GM21576 (cell line): ENCODE data around the gene ZFYVE9.

Experiments
- ATAC-seq: cut with Tn5 transposase; IDR thresholded peaks from one replicate; pipeline ENCODE4 v1.9.1; 2021; ENCODE audit warnings: mild to moderate bottlenecking, moderate library complexity; ENCODE audit not compliant: unreplicated experiment

Gene ZFYVE9

GRCh38 chr1:52328615-52329014, 186.7 kb downstream of the ZFYVE9 start:
- no peak for ATAC-seq

GRCh38 chr1:52332411-52332810, 190.5 kb downstream of the ZFYVE9 start:
- ATAC-seq: no peak

- no peak for ATAC-seq
These were observed 193.1 kb downstream of the ZFYVE9 start for GRCh38 chr1:52334906-52335528.

- ATAC-seq: no peak
These were observed 195.6 kb downstream of the ZFYVE9 start for GRCh38 chr1:52337439-52337838.

- no peak for ATAC-seq
These were observed 199.9 kb downstream of the ZFYVE9 start for GRCh38 chr1:52341655-52342260.

- no peak for ATAC-seq
These were observed 202.1 kb downstream of the ZFYVE9 start for GRCh38 chr1:52343979-52344378.

GRCh38 chr1:52345252-52345651, 203.4 kb downstream of the ZFYVE9 start:
- ATAC-seq: no peak

GRCh38 chr1:52346653-52347052, 204.8 kb downstream of the ZFYVE9 start:
- no peak for ATAC-seq

GRCh38 chr1:52348704-52349300, 206.9 kb downstream of the ZFYVE9 start:
- ATAC-seq: no peak

GRCh38 chr1:52352690-52353089, 210.8 kb downstream of the ZFYVE9 start:
- no peak for ATAC-seq

- no peak for ATAC-seq
These were observed 213.5 kb downstream of the ZFYVE9 start for GRCh38 chr1:52355436-52355835.

GRCh38 chr1:52355847-52356505, 214.1 kb downstream of the ZFYVE9 start:
- ATAC-seq: no peak

GRCh38 chr1:52356818-52357355, 215.0 kb downstream of the ZFYVE9 start:
- no peak for ATAC-seq

- no peak for ATAC-seq
These were observed 215.5 kb downstream of the ZFYVE9 start for GRCh38 chr1:52357397-52357796.

GRCh38 chr1:52358851-52359497, 217.1 kb downstream of the ZFYVE9 start:
- no peak for ATAC-seq

- ATAC-seq: no peak
These were observed 218.0 kb downstream of the ZFYVE9 start for GRCh38 chr1:52359676-52360594.

- no peak for ATAC-seq
These were observed 218.7 kb downstream of the ZFYVE9 start for GRCh38 chr1:52360595-52360968.

- no peak for ATAC-seq
These were observed 222.4 kb downstream of the ZFYVE9 start for GRCh38 chr1:52364235-52364839.

- ATAC-seq: no peak
These were observed 223.3 kb downstream of the ZFYVE9 start for GRCh38 chr1:52365071-52365745.
